Stimulated activated CD4-positive, alpha-beta T cell treated with anti-CD3 and anti-CD28 coated beads, Interleukin-15, amount 100 ng/mL, for 1 hour (primary cell): Measurements from ENCODE around the gene ZNF180.
"Not testable (repeated sequence)": the region's sequence is repeated elsewhere in the genome, so short reads cannot be mapped to it uniquely, and the experiment has no call there.

Experiments used
- DNase-seq, 2 donors: peaks; one replicate each; pipeline ENCODE4 v3.0.0-alpha.2; 2020; ENCODE audit warnings: low read depth in 1 of 2, low spot score in 1 of 2

Gene ZNF180

GRCh38 chr19:44499962-44500949 lies at the start of gene ZNF180:
Gene ZNF180, minus strand, starts transcription at chr19:44500522. Its CDS starts 3,188 bp downstream, at chr19:44497334.
- peak; percentile 83 to 93 for DNase-seq

- no peak for DNase-seq
Measured at GRCh38 chr19:44549507-44549906, 49.2 kb upstream of the ZNF180 start.

- no peak for DNase-seq
Measured at GRCh38 chr19:44548736-44549135, 48.4 kb upstream of the ZNF180 start.

- no peak for DNase-seq
Measured at GRCh38 chr19:44544031-44544430, 43.7 kb upstream of the ZNF180 start.

- no peak for DNase-seq
Measured at GRCh38 chr19:44542671-44543070, 42.3 kb upstream of the ZNF180 start.

- DNase-seq = no peak
Measured at GRCh38 chr19:44540736-44541135, 40.4 kb upstream of the ZNF180 start.

GRCh38 chr19:44539991-44540390 lies 39.7 kb upstream of the ZNF180 start:
- DNase-seq = no peak

GRCh38 chr19:44539236-44539826 lies 39.0 kb upstream of the ZNF180 start:
- DNase-seq = no peak

GRCh38 chr19:44535361-44535760 lies 35.0 kb upstream of the ZNF180 start:
- not testable (repeated sequence) for DNase-seq

GRCh38 chr19:44532819-44533218 lies 32.5 kb upstream of the ZNF180 start:
- DNase-seq = no peak

GRCh38 chr19:44530777-44531176 lies 30.5 kb upstream of the ZNF180 start:
- no peak for DNase-seq

GRCh38 chr19:44529536-44529935 lies 29.2 kb upstream of the ZNF180 start, which contains the start of gene CEACAM20:
Gene CEACAM20, minus strand, starts transcription at chr19:44529675. Its CDS starts 166 bp downstream, at chr19:44529509.
- DNase-seq = no peak

- DNase-seq = no peak
Measured at GRCh38 chr19:44527554-44527953, 27.2 kb upstream of the ZNF180 start.

- no peak for DNase-seq
Measured at GRCh38 chr19:44525721-44526430, 25.6 kb upstream of the ZNF180 start.

GRCh38 chr19:44521370-44521769 lies 21.0 kb upstream of the ZNF180 start:
- no peak for DNase-seq

GRCh38 chr19:44517146-44517545 lies 16.8 kb upstream of the ZNF180 start:
- DNase-seq = no peak

GRCh38 chr19:44515907-44516306 lies 15.6 kb upstream of the ZNF180 start:
- no peak for DNase-seq

GRCh38 chr19:44515031-44515430 lies 14.7 kb upstream of the ZNF180 start:
- DNase-seq = no peak

GRCh38 chr19:44512326-44513298 lies 12.3 kb upstream of the ZNF180 start:
- no peak for DNase-seq

GRCh38 chr19:44509478-44509877 lies 9.2 kb upstream of the ZNF180 start:
- DNase-seq = no peak
